Gastroesophageal sphincter (tissue), 3 donors: ENCODE results near the gene CEACAM20.

ENCODE experiments used
- CTCF ChIP-seq, 4 experiments: fragments of 200-600 bp in 2 of 4; fragments of 450-650 bp in 2 of 4; sonication (generic) in 1 of 4; IDR thresholded peaks; one replicate each; pipeline ENCODE4 v1.5.1; 2017 to 2019; ENCODE audit warnings: antibody characterized with exemption in 4 of 4, mild to moderate bottlenecking in 2 of 4, moderate library complexity in 2 of 4
- POLR2AphosphoS5 ChIP-seq: sonication (generic); formaldehyde crosslinking; IDR thresholded peaks from one replicate; pipeline ENCODE4 v1.6.1; 2017; ENCODE audit warnings: antibody characterized with exemption

GRCh38 chr19:44575116-44575700 is 45.7 kb upstream of the CEACAM20 start:
- no peak for TF ChIP-seq POLR2AphosphoS5
- no peak for TF ChIP-seq CTCF (IDR thresholded peaks at IDR 0.05)
